Left cardiac atrium (tissue), 4 donors: ENCODE data around the gene HIVEP3. TPM values are rescaled to one million over a fixed set of nuclear protein-coding genes. Genes with fewer than 3 reads are reported as not detected.

Experiments used
- ATAC-seq, 2 donors: fragments of 200-7000 bp; cut with Tn5 transposase; one replicate each; pipeline ENCODE4 v1.9.1; 2020; ENCODE audit warnings: mild to moderate bottlenecking in 2 of 2, moderate library complexity in 2 of 2
- DNase-seq: peaks from one replicate; pipeline ENCODE4 v3.0.0-alpha.2; 2020
- intact Hi-C, 2 donors: fragments of 100-400 bp; cut with DNase I; formaldehyde crosslinking; loops; one replicate each; pipeline versions ENCODE4 v1.14.1 to v1.15.1; 2022 to 2023
- total RNA-seq, 2 donors: library from RNA; stranded (reverse); fragmentation: NEBNext Ultra II Directional; extraction: Animal tissue kit (Norgen Biotek cat#: 25700); gene quantifications; one replicate each; pipeline ENCODE4 v1.2.1, GENCODE V29; 2021
- donor health status: DM: no; HTN: yes; CAD: no.
- donor health status: DM: no; HTN: yes; CAD: no; lungs with severe emphysema.
- donor health status: DM: yes; HTN: yes; CAD: no.
- donor health status: Dilated cardiomyopathy.

HIVEP3 gene
- total RNA-seq, 2 donors from 2014 or later = 6.6 to 7.2 TPM

DNA sequence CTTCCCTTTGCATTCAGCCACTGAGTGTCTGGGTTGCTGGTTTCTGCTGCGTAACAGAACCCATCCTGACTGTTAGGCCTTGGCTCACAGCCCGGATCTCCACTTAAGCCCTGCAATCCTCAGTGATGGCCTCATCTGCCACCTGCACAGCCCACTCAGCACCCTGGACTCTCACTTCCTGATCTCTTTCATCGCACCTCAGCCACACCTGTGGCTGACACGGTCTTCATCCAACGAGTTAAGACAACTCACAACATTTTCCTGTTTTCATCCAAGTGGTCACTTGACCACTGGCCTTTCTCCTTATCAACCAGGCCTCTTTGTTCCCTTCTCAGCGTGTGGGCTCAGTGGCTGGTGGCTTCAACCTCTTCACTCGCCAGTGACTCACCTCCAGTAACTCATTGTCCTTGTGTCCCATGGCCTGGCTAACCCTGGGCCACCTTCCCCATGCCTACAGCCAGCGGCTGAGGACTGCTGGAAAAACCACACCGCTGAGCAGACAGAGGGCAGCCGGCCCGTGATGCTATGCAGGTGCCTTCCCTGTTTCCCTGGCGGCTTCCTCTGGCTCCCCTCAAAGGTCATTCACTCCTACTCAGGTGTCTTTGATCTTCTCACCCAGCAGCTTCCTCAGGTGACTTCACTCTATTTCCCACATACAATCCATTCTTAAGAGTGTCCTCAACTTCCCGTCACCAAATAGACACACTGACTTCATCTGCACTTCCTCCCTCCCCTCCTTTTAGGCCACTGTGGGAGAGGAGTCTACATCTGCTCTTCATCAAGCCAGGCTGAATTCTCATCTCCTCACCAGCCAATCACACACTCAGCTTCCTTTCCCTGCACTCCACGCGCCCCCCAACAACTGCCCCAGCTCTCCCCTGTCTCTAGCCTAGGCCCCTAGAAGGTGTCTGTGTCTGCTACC lies 414.3 kb downstream of the HIVEP3 start:
- ATAC-seq (peak in 1 of 2 donors; percentile 13), DNase-seq (no peak)
- intact Hi-C loops = no loop called here

DNA sequence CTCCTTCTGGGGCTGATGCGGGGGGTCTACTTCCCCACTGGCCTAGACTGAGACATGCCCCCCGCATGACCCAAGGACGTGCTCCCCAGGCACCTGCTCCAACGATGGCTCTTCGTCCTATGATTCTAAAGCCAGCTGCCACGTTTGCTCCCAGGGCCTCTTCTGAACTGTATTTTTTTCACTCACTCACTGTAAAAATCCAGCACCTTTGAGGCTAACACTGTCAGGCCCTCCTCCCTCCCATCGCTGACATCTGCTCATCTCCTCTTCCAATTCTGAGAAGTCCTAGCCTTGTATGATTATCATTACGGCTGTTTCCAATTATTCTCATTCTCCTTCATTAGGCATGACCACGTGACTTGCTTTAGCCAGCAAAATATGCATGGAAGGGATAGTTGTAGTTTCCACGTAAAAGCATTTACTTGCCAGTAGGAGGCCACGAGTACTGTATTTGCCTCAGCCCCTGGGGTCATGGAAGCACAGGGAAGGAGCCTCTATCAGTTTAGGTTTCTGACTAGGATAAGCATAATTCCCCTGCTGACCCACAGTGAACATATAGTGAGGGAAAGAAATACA lies 415.1 kb downstream of the HIVEP3 start:
- no peak for DNase-seq
- ATAC-seq = no peak
- intact Hi-C loops = no loop called here

DNA sequence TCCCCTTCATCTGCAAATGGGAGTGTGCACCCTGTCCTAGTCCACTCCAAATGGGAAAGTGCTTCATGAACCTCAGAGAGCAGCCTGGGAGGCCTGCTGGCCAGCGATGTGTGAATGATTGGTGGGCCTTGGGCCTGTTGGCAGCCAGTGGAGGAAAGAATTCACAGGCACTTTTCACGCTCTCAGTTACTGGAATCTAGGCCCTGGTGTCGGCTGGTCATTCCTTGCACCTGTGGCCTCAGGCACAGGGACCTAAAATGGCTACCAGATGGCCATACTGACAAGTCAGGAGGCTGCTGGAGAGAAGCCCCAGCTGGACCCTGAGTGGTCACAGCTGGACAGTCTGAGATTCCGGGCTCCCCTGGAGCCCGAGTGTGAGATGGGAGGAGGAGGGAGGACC lies 415.8 kb downstream of the HIVEP3 start:
- intact Hi-C loops = no loop called here
- ATAC-seq (peak; percentile 10 to 54), DNase-seq (no peak)

DNA sequence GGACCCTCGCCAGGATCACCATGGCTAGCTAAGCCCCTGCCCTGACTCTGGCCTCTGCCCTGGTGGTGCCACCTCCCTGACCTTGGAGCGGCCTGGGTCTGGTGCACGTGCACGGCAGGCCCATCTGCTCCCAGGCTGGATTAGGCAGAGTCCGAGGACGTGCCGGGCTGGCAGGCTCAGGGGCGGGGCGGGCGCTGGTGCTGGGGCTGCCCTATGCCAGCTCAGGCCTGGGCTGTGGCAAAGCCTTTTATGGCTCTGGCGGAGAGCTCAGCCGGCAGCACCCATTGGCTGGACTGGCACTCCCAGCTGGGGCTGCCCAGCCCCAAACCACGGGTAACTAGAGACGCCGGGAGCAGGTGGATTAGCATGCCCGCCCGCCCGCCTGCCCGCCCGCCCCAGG lies 417.1 kb downstream of the HIVEP3 start:
- ATAC-seq = peak; percentile 40 to 46
- peak; percentile 54 for DNase-seq
- intact Hi-C loops = no loop called here

DNA sequence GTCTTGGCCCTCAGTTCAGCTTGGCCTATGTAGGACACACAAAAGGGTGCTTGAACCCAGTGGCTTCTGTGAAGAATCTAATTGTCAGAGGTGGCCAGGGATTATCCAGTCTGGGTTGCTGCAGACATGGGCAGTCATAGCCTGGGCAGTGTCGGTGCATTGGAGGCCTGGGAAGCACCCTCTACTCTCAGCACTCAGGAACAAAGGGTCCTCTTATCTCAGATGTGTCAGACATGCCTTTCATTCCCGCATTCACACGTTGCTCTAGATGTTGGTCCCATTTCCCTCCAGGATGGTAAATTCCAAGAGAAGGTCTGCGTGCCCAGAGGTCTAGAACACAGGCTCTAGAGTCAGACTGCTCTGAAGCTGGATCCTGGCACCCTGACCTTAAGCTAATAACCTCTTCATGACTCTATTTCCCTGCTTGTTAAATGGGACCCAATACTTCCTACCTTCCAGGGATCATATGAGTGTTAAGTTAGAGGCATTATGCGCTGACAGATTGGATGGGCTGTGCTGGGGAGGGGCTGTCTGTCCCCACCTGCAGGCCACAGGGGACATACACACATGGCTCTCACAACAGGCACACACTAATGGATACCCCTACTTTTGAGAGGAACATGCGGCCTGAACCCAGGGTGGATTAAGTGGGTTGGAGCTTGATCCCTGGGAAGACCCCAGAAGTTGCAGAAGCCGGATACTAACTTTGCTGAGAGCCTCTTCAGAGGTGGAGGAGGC lies 417.8 kb downstream of the HIVEP3 start:
- no peak for DNase-seq
- ATAC-seq = peak in 1 of 2 donors; percentile 2
- intact Hi-C loops = no loop called here

DNA sequence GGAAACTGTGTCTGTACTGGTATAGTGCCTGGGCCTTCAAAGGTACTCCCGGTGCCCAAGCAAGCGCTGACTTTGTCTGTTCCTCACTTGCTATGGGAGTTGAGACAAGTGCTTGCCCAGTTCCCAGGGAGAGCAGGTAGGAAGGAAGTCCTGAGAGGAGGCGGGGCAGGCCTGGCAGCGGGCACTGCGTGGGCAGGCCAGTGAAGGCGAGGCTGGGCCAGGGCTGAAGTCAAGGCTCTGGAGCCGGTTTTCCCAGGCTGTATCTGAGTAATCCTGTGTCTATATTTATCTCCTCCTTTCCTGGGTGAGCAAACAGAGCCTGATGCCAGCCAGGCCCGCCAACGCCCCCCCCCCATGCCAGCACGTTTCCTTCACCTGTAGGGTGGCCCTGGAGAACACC lies 418.3 kb downstream of the HIVEP3 start:
- ATAC-seq (peak; percentile 6 to 64), DNase-seq (peak; percentile 71)
- intact Hi-C loops = no loop called here

DNA sequence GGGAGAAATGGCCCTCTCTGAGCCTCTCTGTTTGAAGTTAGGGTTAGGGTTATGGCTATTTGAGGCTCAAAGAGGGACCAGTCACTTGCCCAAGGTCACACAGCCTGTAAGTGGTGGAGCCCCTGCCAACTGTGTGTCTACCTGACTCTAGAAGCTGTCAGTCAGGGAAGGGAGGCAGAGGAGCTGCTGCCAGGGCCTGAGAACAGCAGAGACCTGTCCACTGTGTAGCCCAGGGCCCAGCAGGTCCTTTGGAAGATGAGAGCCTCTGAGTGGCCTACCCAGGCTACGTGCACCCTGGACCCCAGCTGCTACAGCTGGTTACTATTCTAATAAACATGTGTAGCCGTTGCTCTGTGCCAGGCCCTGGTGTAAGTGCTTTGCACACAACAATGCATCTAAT lies 419.1 kb downstream of the HIVEP3 start:
- intact Hi-C loops = no loop called here
- DNase-seq = no peak
- no peak for ATAC-seq

DNA sequence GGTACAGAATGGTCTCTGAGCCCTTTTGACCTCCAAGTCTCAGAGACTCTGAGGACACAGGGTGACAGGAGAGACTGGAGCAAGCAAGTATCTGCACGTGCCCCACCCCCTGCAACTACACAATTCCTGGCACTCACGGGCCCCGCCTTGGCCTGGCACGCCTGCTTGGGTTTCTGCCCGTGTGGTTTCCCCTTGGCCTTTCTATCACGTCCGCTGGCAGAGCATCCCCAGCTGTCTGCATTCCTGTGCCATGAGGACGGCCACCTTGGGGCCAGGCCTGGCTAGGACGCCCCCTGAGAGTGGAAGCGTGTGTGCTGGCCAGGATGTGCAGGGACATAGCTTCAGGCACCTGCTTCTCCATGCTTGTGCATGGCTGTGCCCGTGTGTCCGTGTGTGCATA lies 419.9 kb downstream of the HIVEP3 start:
- DNase-seq (peak; percentile 82), ATAC-seq (peak; percentile 32 to 39)
- intact Hi-C loops = no loop called here

DNA sequence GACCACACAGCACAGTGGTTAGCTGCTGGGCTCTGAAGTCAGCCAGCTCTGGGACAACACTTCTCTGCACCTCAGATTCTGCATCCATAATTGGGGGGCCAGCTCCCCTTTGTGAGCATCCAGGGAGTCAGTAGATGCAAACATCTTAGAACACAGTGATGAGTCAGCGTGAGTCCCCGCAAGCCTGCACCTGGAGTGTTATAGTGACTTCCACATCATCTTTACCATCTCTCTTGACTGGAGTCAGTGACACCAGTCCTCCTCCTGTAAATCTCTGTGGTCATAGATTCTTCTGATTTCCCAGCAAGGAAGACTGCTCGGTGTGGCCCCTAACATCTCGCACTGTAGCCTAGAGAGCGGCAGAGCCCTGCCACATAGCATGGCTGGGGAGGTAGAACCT lies 420.3 kb downstream of the HIVEP3 start:
- DNase-seq (no peak), ATAC-seq (no peak)
- intact Hi-C loops = no loop called here

DNA sequence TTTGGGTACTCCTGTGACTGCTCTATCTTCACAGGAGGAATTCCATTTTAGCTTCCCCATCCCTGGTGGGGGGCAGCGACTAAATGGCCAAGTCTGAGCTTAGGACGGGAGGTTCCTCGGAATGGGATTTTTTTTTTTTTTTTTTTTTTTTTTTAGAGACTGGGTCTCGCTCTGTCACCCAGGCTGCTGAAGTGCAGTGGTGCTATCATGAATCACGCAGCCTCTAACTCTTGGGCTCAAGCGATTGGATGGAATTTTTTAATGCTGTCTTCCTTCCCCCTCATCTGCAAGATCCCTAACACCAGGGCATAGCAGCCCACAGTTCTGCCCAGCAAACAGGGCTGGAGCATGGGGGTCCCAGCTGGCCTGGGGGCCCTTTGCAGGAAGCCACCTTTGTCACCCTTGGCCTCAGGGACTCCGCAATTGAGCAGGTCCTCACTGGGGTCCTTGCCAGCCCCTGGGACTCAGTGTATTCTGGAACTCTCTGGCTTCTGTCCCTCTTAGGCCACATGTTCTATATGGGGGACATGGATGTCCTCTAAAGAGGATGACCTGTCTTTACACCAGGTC lies 421.2 kb downstream of the HIVEP3 start:
- no peak for ATAC-seq

DNA sequence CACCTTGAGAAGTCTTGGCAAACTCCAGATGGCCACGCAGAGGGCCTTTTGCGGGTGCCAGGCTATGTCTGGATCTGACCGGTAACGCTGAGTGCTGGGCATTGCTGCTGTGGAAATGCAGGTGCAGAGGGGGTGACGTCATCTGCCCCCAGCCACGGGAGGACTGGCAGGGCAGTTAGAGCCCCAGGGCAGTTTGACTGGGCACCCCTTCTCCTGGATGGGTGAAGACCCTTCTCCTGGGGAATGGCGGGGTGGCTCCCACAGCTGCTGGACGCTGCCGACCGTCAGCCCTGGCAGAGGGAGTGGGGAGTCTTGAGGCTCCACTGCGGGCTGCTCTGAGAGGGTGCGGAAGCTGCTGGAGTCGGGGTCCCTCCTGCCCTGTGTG lies 421.7 kb downstream of the HIVEP3 start:
- intact Hi-C loops = no loop called here
- no peak for DNase-seq
- no peak for ATAC-seq

More for the DNA sequence above, 421.2 kb downstream of the HIVEP3 start:
- no peak for DNase-seq
- intact Hi-C loops = no loop called here

DNA sequence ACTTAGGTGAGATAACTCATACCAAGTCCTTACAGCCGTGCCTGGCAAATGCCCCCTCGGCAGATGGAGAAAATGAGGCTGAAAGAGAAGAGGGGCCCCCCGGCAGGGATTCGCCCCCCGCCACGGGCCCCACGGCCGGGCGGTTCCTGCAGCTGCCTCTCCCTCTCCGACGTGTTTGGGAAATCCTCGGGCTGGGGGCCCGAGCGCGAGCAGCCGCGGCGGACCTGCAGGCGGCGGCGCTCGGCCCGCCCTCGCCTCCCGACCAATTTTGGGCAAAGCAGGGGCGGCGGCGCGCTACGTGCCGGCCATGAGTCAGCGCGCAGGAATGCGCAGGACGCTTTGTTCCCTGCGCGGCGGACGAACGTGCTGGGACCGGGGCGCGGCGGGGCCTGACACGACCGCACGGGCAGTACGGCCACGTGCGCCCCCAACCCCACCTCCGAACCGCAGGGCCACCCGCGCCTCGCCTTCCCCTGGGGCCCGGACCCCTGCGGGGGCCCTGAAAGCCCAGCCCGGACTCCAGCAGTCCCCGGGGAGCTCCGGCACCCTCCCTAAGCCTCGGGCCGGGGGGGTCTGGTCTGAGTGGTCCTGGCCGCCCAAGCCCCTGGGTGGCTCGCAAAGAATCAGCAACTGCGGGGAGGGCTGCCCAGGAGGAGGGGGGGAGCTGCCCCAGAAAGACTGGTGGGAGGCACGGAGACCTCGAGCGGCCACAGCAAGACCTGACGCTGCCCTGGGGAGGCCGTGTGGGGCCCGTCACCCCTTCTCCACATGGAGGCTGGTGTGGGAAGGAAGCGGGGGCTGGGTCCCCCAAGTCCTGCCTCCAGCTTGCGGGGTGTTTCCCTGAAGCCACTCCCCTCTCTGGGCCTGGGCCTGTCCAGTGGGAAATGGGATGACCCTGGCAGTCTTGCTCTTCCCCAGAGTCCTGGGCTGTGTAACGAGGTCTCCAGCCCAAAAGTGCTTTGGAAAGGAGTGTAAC lies 422.4 kb downstream of the HIVEP3 start:
- DNase-seq = peak; percentile 94
- intact Hi-C loops = no loop called here
- ATAC-seq = peak; percentile 83 to 85

DNA sequence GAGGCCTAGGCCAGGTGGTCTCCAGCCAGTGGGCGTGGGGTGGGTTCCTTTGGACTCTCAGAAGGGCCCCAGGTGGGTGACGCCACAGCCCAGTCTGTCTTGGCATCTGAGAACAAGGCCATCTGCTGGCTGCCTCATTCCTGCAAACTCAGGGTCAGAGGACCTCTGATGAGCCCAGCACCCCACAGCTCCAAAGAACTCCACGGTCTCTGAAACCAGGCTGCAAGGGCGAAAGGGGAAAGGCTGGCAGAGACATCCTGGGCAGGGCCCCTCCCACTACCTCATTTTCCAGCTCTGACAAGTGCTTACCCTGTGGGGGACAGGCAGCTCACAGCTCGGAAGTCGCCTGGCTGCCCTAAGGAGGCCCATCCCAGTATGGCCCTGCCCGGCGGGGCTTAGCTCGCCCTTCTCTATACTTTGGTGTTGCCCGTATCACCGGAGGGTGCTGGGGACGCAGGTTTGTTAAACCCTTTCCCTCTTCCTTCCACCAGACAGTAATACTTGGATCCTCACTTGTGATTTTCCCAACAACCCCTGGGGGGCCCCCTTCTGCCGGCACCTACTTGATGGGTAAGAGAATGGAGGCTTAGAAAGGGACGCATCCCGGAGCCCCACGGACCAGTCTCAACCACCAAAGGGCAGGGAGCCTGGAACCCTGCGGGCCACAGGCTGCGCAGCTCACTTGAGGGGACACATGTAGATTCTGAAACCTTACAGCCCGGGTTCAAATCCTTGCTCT lies 423.3 kb downstream of the HIVEP3 start:
- intact Hi-C loops = no loop called here
- DNase-seq (no peak), ATAC-seq (no peak)

DNA sequence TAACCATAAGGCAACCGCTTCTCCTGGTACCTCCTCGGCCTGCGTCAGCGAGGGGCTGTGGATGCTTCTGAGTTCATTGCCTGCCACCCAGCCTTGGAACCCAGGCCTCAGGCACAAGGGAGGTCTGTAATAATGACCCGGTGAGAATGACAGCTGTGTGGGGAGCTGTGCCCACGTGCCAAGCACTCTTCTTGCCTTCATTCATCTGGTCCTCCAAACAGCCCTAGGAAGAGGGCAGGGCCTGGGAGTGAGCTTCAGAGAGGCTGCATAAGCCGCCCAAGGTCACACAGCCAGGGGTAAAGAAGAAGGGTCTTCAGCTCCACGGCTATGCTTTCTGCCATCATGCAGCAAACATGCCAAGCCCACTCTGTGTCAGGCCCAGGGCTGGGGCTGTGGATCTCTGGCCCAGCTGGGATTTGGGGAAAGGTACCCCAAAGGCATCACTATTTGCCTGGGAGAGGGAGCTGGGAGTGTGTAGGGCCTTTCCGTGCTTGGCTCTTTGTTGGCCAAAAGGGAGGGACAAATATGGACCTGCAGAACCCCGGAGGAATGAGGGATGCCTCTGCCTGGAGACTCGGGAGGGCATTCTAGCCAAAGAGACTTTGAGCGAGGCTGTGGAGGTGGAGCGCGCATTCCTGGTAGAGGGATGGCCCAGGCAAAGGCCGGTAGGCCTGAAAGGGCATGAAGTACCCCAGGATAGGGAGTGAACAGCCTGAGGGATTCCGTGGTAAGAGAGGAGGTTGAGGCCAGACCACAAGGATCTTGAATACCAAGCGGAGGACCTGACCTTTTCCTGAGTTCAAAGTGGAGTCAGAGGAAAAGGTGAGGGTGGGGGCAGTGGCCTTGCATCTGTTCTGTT lies 424.1 kb downstream of the HIVEP3 start:
- no peak for DNase-seq
- no peak for ATAC-seq
- intact Hi-C loops = no loop called here

DNA sequence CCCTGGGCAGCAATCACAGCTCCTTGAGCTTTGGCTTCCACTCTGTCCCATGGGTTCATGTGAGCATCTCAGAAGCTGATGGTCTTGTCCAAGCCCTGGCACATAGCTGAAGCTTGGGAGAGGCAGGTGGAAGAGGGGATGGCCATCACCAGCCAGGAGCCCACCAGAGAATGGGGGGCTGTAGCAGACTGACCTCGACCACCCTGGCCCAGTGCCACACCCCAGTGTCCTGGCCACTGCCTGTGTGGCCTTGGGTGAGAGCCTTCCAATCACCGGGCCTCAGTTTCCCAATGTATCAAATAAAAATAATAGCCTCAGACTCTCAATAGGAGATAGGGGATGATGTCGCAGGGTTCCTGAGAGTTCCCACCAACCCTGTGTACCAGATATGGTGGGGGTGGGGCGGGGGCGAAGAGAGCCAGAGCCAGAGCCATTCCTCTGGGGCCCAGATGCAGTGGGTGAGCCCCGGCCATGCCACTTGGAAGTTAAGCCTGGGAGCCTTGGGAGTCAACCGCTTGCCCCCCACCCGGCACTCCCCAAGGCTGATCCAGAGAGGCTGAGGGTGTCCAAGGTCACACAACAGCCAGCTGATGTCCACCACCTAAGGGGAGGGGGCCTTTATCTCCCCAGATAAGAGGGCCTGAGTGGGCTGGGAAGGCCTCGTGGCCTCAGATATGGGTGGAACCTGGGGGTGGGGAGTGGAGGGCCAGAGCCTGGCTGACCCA lies 424.9 kb downstream of the HIVEP3 start:
- no peak for ATAC-seq
- no peak for DNase-seq
- intact Hi-C loops = no loop called here

DNA sequence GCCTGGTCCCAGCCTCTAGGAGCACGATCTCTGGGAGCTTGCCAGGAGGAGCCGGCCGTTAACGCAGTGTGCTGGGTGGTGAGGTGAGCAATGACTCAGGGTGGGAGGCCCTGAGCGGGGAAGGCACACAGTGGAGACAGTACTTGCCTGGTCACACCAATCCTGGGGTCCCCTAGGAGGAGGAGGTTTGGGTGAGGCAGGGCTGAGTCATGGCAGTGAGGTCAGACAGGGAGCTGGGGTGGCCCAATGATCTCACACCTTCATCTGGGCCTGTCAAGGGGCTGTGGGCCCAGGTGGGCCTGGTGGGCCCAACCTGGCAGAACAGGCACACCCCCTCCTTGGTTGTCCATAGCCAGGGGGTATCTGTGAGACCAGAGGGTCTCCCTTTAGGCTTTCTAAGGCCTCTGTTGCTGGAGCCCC lies 425.6 kb downstream of the HIVEP3 start:
- DNase-seq (no peak), ATAC-seq (peak in 1 of 2 donors; percentile 23)
- intact Hi-C loops = no loop called here
